ENCODE measurements around the gene PARL.

Gene PARL, protein sequence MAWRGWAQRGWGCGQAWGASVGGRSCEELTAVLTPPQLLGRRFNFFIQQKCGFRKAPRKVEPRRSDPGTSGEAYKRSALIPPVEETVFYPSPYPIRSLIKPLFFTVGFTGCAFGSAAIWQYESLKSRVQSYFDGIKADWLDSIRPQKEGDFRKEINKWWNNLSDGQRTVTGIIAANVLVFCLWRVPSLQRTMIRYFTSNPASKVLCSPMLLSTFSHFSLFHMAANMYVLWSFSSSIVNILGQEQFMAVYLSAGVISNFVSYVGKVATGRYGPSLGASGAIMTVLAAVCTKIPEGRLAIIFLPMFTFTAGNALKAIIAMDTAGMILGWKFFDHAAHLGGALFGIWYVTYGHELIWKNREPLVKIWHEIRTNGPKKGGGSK

DNA sequence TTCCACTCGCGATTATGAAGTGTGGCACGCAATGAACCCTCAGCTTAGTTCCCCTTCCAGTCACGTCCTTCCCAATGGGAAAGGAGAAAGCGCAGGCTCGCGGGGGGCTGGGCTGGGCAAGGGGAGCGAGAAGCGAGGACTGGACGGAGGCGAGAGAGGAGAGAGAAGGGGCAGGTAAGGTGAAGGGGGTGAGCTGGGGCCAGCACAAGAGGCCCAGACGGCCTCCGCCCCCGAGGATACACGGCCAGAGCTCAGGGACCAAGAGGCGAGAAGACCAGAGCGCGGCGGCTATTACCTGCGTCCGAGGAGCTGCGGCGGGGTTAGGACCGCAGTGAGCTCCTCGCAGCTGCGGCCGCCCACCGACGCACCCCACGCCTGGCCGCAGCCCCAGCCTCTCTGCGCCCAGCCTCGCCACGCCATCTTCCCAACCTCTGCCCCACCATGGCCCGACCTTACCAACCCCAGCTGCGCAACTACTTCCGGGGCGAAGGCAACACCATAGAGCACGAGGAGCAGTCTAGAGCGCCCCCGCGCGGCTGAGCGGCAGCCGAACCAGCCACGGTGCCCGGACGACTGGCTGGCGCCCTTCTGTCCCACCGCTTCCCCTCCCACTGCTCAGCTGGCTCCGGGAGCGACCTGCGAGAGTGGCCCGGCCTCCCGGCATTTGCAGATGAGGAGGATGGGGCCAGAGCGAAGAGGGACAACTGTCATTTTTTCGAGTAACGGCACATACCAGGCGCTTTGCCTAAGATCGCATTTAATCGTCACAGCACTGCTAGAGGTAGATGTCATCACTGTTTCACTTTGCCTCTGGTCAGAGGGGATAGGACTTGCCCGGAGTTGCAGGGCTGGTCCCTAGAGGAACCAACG is at the start of gene PARL:
TSS of gene PARL (minus strand) at position 454 of the 870 bp plus-strand sequence. CDS start at position 420, 34 bp downstream.
- peak within 1 kb of the TSS; percentile 93 for H3K4me3 ChIP-seq (ENCODE audit: control insufficient read depth, low read depth, low read length)
- DNase-seq (ENCODE audit: low read depth): peak; percentile 87
- peak; percentile 66 for TF ChIP-seq CTCF (conservative IDR thresholded peaks at IDR 0.05; ENCODE audit: control insufficient read depth, insufficient read depth, low read depth, low read length)

DNA sequence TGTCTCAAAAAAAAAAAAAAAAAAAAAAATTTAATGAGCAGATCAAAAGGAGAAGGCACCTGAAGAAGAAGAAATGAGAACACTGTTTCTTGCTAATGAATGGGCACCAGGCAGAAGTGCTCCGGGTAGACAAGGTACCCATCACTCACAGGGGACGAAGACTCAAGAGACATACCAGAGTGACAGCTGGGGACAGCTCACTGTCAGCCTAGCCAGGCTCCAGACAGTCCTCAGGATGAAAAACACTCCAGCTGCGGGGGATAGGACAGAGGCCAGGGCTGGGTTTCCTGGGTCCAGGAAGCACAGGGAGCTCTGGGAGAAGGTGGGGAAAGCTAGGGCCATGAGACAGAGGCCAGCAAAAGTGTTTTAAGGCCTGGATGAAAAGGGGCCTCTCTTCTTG is 48.5 kb upstream of the PARL start:
- no peak for TF ChIP-seq CTCF (conservative IDR thresholded peaks at IDR 0.05; ENCODE audit: control insufficient read depth, insufficient read depth, low read depth, low read length)
- no peak overlapping the region for H3K4me3 ChIP-seq (ENCODE audit: control insufficient read depth, low read depth, low read length)
- DNase-seq (ENCODE audit: low read depth): no peak

- no peak for DNase-seq (ENCODE audit: low read depth)
- TF ChIP-seq CTCF (conservative IDR thresholded peaks at IDR 0.05; ENCODE audit: control insufficient read depth, insufficient read depth, low read depth, low read length): no peak
- no peak overlapping the region for H3K4me3 ChIP-seq (ENCODE audit: control insufficient read depth, low read depth, low read length)
Observed at GRCh38 chr3:183931881-183932280, 47.2 kb upstream of the PARL start.

- no peak overlapping the region for H3K4me3 ChIP-seq (ENCODE audit: control insufficient read depth, low read depth, low read length)
- TF ChIP-seq CTCF (conservative IDR thresholded peaks at IDR 0.05; ENCODE audit: control insufficient read depth, insufficient read depth, low read depth, low read length): no peak
- no peak for DNase-seq (ENCODE audit: low read depth)
Observed at GRCh38 chr3:183930086-183930485, 45.4 kb upstream of the PARL start.

GRCh38 chr3:183927059-183927458 is 42.4 kb upstream of the PARL start:
- TF ChIP-seq CTCF (conservative IDR thresholded peaks at IDR 0.05; ENCODE audit: control insufficient read depth, insufficient read depth, low read depth, low read length): no peak
- no peak overlapping the region for H3K4me3 ChIP-seq (ENCODE audit: control insufficient read depth, low read depth, low read length)
- DNase-seq (ENCODE audit: low read depth): no peak

- peak; percentile 94 for DNase-seq (ENCODE audit: low read depth)
- no peak overlapping the region for H3K4me3 ChIP-seq (ENCODE audit: control insufficient read depth, low read depth, low read length)
- no peak for TF ChIP-seq CTCF (conservative IDR thresholded peaks at IDR 0.05; ENCODE audit: control insufficient read depth, insufficient read depth, low read depth, low read length)
Observed at GRCh38 chr3:183924956-183925355, 40.3 kb upstream of the PARL start.
